Measurements from ENCODE around the gene HHAT. TPM values are rescaled to one million over a fixed set of nuclear protein-coding genes. Genes with fewer than 3 reads are reported as not detected.

Gene HHAT
- total and polyA plus RNA-seq, 2 of the 4 experiments (the other 2 are of a cell fraction) = 1.7 to 2.5 TPM

DNA sequence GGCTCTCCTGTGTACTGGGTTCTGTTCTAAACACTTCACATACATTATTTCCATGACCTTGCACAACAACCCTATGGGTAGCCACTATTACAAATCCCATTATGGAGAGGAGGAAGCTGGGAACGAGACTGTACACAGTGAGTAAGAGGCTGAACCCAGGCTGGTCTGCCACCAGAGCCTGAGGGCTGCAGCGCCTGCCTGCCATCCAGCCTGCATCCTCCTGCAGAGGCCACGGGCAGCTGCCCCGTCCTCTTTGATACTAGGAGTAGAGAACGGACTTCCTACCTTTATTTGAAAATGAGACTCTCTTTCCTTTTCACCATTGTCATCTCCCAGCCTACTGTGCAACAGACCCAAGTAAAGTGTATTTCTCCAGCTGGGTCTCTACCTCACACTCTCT, 370.0 kb downstream of the HHAT start:
- no peak overlapping the region for H2BK15ac ChIP-seq (ENCODE audit: low read depth, low read length)
- H2AK5ac ChIP-seq (ENCODE audit: low read depth, low read length) = no peak overlapping the region
- no peaks in the 10 kb centered on the region for H3K27me3 ChIP-seq (ENCODE audit: control insufficient read depth, insufficient read depth, low read length)
- no peak overlapping the region for H3K14ac ChIP-seq (replicated peaks; ENCODE audit: low read depth, low read length)
- H3K9ac ChIP-seq (ENCODE audit: low read depth, low read length) = no peak overlapping the region
- CTCF ChIA-PET = no interaction called here
- no peak overlapping the region for H3K4ac ChIP-seq (ENCODE audit: low read depth, low read length)
- no peak overlapping the region for H3K27ac ChIP-seq (ENCODE audit: insufficient read depth, low read length)
- H2BK20ac ChIP-seq (ENCODE audit: low read depth, low read length) = no peak overlapping the region
- no TSS peak for BruUV-seq (replicated peaks)
- no peak overlapping the region for H3K56ac ChIP-seq (ENCODE audit: extremely low read depth, insufficient read depth, low read length)
- no peak overlapping the region for H2BK120ac ChIP-seq (ENCODE audit: low read depth, low read length)
- H2AK9ac ChIP-seq (replicated peaks; ENCODE audit: low read depth, low read length, poor library complexity) = no peak overlapping the region
- no peak overlapping the region for H4K91ac ChIP-seq (ENCODE audit: insufficient read depth, low read depth, low read length)
- ATAC-seq (ENCODE audit: low read depth) = no peak
- TF ChIP-seq CEBPB (IDR thresholded peaks at IDR 0.05; ENCODE audit: low read depth, low read length) = no peak
- TF ChIP-seq MXI1 (IDR thresholded peaks at IDR 0.05; ENCODE audit: borderline replicate concordance, low read depth, low read length) = no peak
- TF ChIP-seq RAD21 (IDR thresholded peaks at IDR 0.05; ENCODE audit: low read length) = no peak
- TF ChIP-seq FOS (IDR thresholded peaks at IDR 0.05; ENCODE audit: low read depth, low read length) = no peak
- TF ChIP-seq POLR2A (IDR thresholded peaks at IDR 0.05; ENCODE audit: low read depth, low read length) = no peak
- TF ChIP-seq, protein P1, sequence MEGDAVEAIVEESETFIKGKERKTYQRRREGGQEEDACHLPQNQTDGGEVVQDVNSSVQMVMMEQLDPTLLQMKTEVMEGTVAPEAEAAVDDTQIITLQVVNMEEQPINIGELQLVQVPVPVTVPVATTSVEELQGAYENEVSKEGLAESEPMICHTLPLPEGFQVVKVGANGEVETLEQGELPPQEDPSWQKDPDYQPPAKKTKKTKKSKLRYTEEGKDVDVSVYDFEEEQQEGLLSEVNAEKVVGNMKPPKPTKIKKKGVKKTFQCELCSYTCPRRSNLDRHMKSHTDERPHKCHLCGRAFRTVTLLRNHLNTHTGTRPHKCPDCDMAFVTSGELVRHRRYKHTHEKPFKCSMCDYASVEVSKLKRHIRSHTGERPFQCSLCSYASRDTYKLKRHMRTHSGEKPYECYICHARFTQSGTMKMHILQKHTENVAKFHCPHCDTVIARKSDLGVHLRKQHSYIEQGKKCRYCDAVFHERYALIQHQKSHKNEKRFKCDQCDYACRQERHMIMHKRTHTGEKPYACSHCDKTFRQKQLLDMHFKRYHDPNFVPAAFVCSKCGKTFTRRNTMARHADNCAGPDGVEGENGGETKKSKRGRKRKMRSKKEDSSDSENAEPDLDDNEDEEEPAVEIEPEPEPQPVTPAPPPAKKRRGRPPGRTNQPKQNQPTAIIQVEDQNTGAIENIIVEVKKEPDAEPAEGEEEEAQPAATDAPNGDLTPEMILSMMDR (conservative IDR thresholded peaks at IDR 0.05; ENCODE audit: low read depth, low read length) = no peak
- TF ChIP-seq CHD1 (IDR thresholded peaks at IDR 0.05; ENCODE audit: low read depth, low read length) = no peak
- TF ChIP-seq, protein P2, sequence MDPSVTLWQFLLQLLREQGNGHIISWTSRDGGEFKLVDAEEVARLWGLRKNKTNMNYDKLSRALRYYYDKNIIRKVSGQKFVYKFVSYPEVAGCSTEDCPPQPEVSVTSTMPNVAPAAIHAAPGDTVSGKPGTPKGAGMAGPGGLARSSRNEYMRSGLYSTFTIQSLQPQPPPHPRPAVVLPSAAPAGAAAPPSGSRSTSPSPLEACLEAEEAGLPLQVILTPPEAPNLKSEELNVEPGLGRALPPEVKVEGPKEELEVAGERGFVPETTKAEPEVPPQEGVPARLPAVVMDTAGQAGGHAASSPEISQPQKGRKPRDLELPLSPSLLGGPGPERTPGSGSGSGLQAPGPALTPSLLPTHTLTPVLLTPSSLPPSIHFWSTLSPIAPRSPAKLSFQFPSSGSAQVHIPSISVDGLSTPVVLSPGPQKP (IDR thresholded peaks at IDR 0.05; ENCODE audit: borderline replicate concordance, low read depth, low read length) = no peak
- TF ChIP-seq RFX5 (IDR thresholded peaks at IDR 0.05; ENCODE audit: low read depth, low read length) = no peak
- TF ChIP-seq NFE2L2 (IDR thresholded peaks at IDR 0.05; ENCODE audit: low read depth, low read length) = no peak
- no peak for TF ChIP-seq MAZ (IDR thresholded peaks at IDR 0.05; ENCODE audit: borderline replicate concordance, low read depth, low read length)
- TF ChIP-seq, protein P3, sequence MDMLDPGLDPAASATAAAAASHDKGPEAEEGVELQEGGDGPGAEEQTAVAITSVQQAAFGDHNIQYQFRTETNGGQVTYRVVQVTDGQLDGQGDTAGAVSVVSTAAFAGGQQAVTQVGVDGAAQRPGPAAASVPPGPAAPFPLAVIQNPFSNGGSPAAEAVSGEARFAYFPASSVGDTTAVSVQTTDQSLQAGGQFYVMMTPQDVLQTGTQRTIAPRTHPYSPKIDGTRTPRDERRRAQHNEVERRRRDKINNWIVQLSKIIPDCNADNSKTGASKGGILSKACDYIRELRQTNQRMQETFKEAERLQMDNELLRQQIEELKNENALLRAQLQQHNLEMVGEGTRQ (IDR thresholded peaks at IDR 0.05; ENCODE audit: low read depth, low read length) = no peak
- no peak for TF ChIP-seq RCOR1 (IDR thresholded peaks at IDR 0.05; ENCODE audit: insufficient replicate concordance, low read length)
- no peak for TF ChIP-seq MAFK (IDR thresholded peaks at IDR 0.05; ENCODE audit: low read depth, low read length)
- no peak for TF ChIP-seq SMC3 (IDR thresholded peaks at IDR 0.05; ENCODE audit: low read depth, low read length)
- TF ChIP-seq BHLHE40 (IDR thresholded peaks at IDR 0.05; ENCODE audit: low read depth, low read length) = no peak
- H4K8ac ChIP-seq (ENCODE audit: low read depth in 2 of 2, low read length in 2 of 2) = no peak overlapping the region
- no peak overlapping the region for H2BK5ac ChIP-seq (ENCODE audit: low read depth, low read length, poor library complexity, severe bottlenecking)
- no peak overlapping the region for H3K18ac ChIP-seq (ENCODE audit: low read depth, low read length)
- no peak overlapping the region for H2AFZ ChIP-seq (replicated peaks; ENCODE audit: low read length, poor library complexity)
- no peaks in the 10 kb centered on the region for H3K4me1 ChIP-seq (ENCODE audit: control insufficient read depth, insufficient read depth, low read length)
- no peak overlapping the region for H4K5ac ChIP-seq (ENCODE audit: low read depth, low read length)
- H3K9me1 ChIP-seq (ENCODE audit: insufficient read depth, low read length) = no peaks in the 10 kb centered on the region
- H4K20me1 ChIP-seq (ENCODE audit: insufficient read depth, low read length) = no peaks in the 10 kb centered on the region
- DNase-seq = no peak
- no peak overlapping the region for H3K4me3 ChIP-seq (ENCODE audit: insufficient read depth, low read depth, low read length)
- in situ Hi-C loops (cut with MboI; ENCODE audit: low sequenced_read_pairs) = no loop called here
- no peak overlapping the region for H3K4me2 ChIP-seq (ENCODE audit: low read depth, low read length)
- H3K36me3 ChIP-seq (ENCODE audit: control insufficient read depth, insufficient read depth, low read length) = no peaks in the 10 kb centered on the region
- dilution Hi-C loops (cut with HindIII; ENCODE audit: low sequenced_read_pairs, unreplicated experiment) = no loop called here
- intact Hi-C loops (cut with micrococcal nuclease) = no loop called here
- H3K79me1 ChIP-seq (ENCODE audit: low read depth in 1 of 2, low read length in 2 of 2) = no peaks in the 10 kb centered on the region
- H3K23ac ChIP-seq (ENCODE audit: low read depth, low read length) = no peak overlapping the region
- WGBS, 2 experiments (ENCODE audit: extremely low coverage in 2 of 2, insufficient read length in 1 of 2) = no CpG with 5 or more reads among the region's 5 CpGs
- POLR2A ChIA-PET (ENCODE audit: unreplicated experiment) = no interaction called here
- H3K9me3 ChIP-seq (ENCODE audit: control insufficient read depth, insufficient read depth, low read length) = no peaks in the 10 kb centered on the region; the same call in 1 of the 2 replicates
